ENCODE results near the gene ABTB2. TPM values are rescaled to one million over a fixed set of nuclear protein-coding genes. Genes with fewer than 3 reads are reported as not detected.

ABTB2 gene
- total and polyA plus RNA-seq, 2 of the 8 experiments (the other 6 are each of a cell fraction or from before 2014, with no cell fraction given) = 7.7 to 10.2 TPM

- H2BK120ac ChIP-seq (replicated peaks; ENCODE audit: low read depth, low read length) = no peak overlapping the region
- no peaks in the 10 kb centered on the region for H3K79me2 ChIP-seq (ENCODE audit: control insufficient read depth in 1 of 2, insufficient read depth in 2 of 2, low read length in 2 of 2)
- no peak overlapping the region for H3K27ac ChIP-seq (ENCODE audit: low read depth, low read length)
- no peak overlapping the region for H4K91ac ChIP-seq (replicated peaks; ENCODE audit: insufficient read length, low read length)
- no peaks in the 10 kb centered on the region; the same call in 1 of the 2 replicates for H3K23me2 ChIP-seq (ENCODE audit: low read depth, low read length)
- ChIA-PET POLR2A (ENCODE audit: partially characterized antibody) (no interaction called here), CTCF (ENCODE audit: partially characterized antibody) (interaction anchor here (1.0 to 1.7 kb wide), 3 partner anchors 9 to 101 kb away, joined by 3 to 5 read pairs (median 4); no protein-coding TSS in a partner anchor)
- no peaks in the 10 kb centered on the region for H3K9me3 ChIP-seq (ENCODE audit: insufficient read depth in 2 of 2, low read depth in 1 of 2, low read length in 1 of 2)
- H3K14ac ChIP-seq (ENCODE audit: insufficient read length) = no peak overlapping the region
- peaks cover 3% of the 10 kb centered on the region; the same call in 1 of the 2 replicates for H3K79me1 ChIP-seq (ENCODE audit: low read depth, low read length)
- H2BK5ac ChIP-seq (ENCODE audit: low read depth, low read length) = no peak overlapping the region
- H3K4me3 ChIP-seq (ENCODE audit: extremely low read depth in 1 of 4, insufficient read depth in 2 of 4, low read depth in 3 of 4, low read length in 4 of 4) = no peak overlapping the region
- no peak overlapping the region for H3K4ac ChIP-seq (replicated peaks; ENCODE audit: insufficient read length, low read depth, low read length)
- H2BK12ac ChIP-seq (ENCODE audit: low read depth, low read length) = no peak overlapping the region
- FAIRE-seq (no peak), DNase-seq (ENCODE audit: low read depth in 1 of 2, low spot score in 2 of 2) (no peak)
- no peaks in the 10 kb centered on the region for H3K4me1 ChIP-seq (replicated peaks in 1 of 4; ENCODE audit: control insufficient read depth in 3 of 4, insufficient read depth in 4 of 4, low read length in 3 of 4)
- H2BK20ac ChIP-seq (ENCODE audit: low read length) = no peak overlapping the region
- peak overlapping the region in 1 of 4 experiments; percentile 37; a peak in 1 of 7 replicates for H3K9ac ChIP-seq (replicated peaks in 1 of 4; ENCODE audit: extremely low read depth in 1 of 4, low read depth in 3 of 4, low read length in 3 of 4)
- H2BK15ac ChIP-seq (ENCODE audit: low read length) = 0 out of 2 replicates have a peak overlapping the region, but pooled peaks have one; percentile 31
- peak overlapping the region; percentile 31; the same call in 1 of the 2 replicates for H4K8ac ChIP-seq (ENCODE audit: extremely low read depth, insufficient read depth, low read length)
- H3K23ac ChIP-seq (ENCODE audit: insufficient read length) = no peak overlapping the region
- no peak overlapping the region for H2AFZ ChIP-seq (ENCODE audit: low read length)
- H3K4me2 ChIP-seq (ENCODE audit: insufficient read depth in 1 of 2, low read depth in 2 of 2, low read length in 2 of 2) = no peak overlapping the region
- no peak overlapping the region for H3K56ac ChIP-seq (replicated peaks; ENCODE audit: insufficient read length, low read depth, low read length)
- H4K20me1 ChIP-seq (replicated peaks in 1 of 2; ENCODE audit: control insufficient read depth in 1 of 2, insufficient read depth in 2 of 2, low read length in 2 of 2) = peaks cover 0 to 2% of the 10 kb centered on the region in 2 experiments
- H2AK5ac ChIP-seq (ENCODE audit: low read depth, low read length) = no peak overlapping the region
- H3K36me3 ChIP-seq (ENCODE audit: control insufficient read depth in 2 of 4, insufficient read depth in 4 of 4, low read length in 3 of 4) = no peaks in the 10 kb centered on the region
- H3K18ac ChIP-seq (ENCODE audit: extremely low read depth, low read length) = no peak overlapping the region
- H4K5ac ChIP-seq (ENCODE audit: insufficient read length, low read depth, low read length) = no peak overlapping the region
- WGBS, 2 experiments (ENCODE audit: extremely low coverage in 1 of 2, insufficient coverage in 1 of 2, insufficient read length in 1 of 2, insufficient replicate concordance in 2 of 2, low coverage in 1 of 2, low lambda C conversion rate in 2 of 2, missing lambda C conversion rate in 1 of 2) = 89% methylated on average over 17 of the region's 17 CpGs; no CpG with 5 or more reads in 1 of the 2 experiments
- H3K27me3 ChIP-seq (replicated peaks in 1 of 4; ENCODE audit: control insufficient read depth in 3 of 4, extremely low read depth in 1 of 4, insufficient read depth in 3 of 4, low read length in 3 of 4) = no peaks in the 10 kb centered on the region
- TF ChIP-seq JUN (IDR thresholded peaks at IDR 0.05; ENCODE audit: low read depth, low read length) (no peak), SP4 (IDR thresholded peaks at IDR 0.05; ENCODE audit: low read length) (no peak), CTCF (IDR thresholded peaks at IDR 0.05; ENCODE audit: control extremely low read depth in 1 of 3, insufficient read depth in 1 of 3, low read depth in 1 of 3, low read length in 3 of 3) (no peak), SAP30 (IDR thresholded peaks at IDR 0.05; ENCODE audit: insufficient read depth, insufficient replicate concordance, low read length) (no peak), PHF8 (conservative IDR thresholded peaks at IDR 0.05; ENCODE audit: low read depth, low read length) (no peak), EZH2 (IDR thresholded peaks at IDR 0.05; ENCODE audit: low read depth, low read length, severe bottlenecking) (no peak), POLR2A (IDR thresholded peaks at IDR 0.05; ENCODE audit: control extremely low read depth in 1 of 2, low read depth in 2 of 2, low read length in 2 of 2) (no peak), EP300 (IDR thresholded peaks at IDR 0.05; ENCODE audit: borderline replicate concordance in 1 of 2, low read depth in 2 of 2, low read length in 2 of 2) (no peak), TCF12 (IDR thresholded peaks at IDR 0.05; ENCODE audit: low read depth, low read length) (no peak), RFX5 (IDR thresholded peaks at IDR 0.05; ENCODE audit: borderline replicate concordance, low read depth, low read length) (no peak)
These were observed 72.9 kb downstream of the ABTB2 start for GRCh38 chr11:34284811-34285481.
